Neural cell (in vitro differentiated cells): Measurements from ENCODE around the gene PON3.

Experiments used
- CTCF ChIP-seq: fragments of 450-650 bp; IDR thresholded peaks from 2 replicates; pipeline ENCODE4 v1.5.1; 2014; ENCODE audit warnings: antibody characterized with exemption, mild to moderate bottlenecking, moderate library complexity; ENCODE audit not compliant: poor library complexity, severe bottlenecking
- EP300 ChIP-seq: fragments of 450-650 bp; conservative IDR thresholded peaks from 2 replicates; pipeline ENCODE4 v1.6.1; 2014; ENCODE audit warnings: antibody characterized with exemption, mild to moderate bottlenecking, moderate library complexity; ENCODE audit not compliant: poor library complexity, severe bottlenecking
- EZH2 ChIP-seq: fragments of 200-600, 300-800 bp; shearing (Covaris generic), sonication (generic); IDR thresholded peaks from 2 replicates; pipeline ENCODE4 v1.6.1; 2014; ENCODE audit warnings: antibody characterized with exemption, low read length, borderline replicate concordance, mild to moderate bottlenecking; ENCODE audit not compliant: insufficient read depth, poor library complexity, severe bottlenecking
- POLR2AphosphoS5 ChIP-seq: IDR thresholded peaks from 2 replicates; pipeline ENCODE4 v1.6.1; 2012
- RAD21 ChIP-seq: fragments of 450-650 bp; conservative IDR thresholded peaks from 2 replicates; pipeline ENCODE4 v1.6.1; 2014; ENCODE audit warnings: antibody characterized with exemption, mild to moderate bottlenecking, moderate library complexity
- REST ChIP-seq: IDR thresholded peaks from 2 replicates; pipeline ENCODE4 v1.6.1; 2012; ENCODE audit warnings: borderline replicate concordance
- SMC3 ChIP-seq: fragments of 450-650 bp; conservative IDR thresholded peaks from 2 replicates; pipeline ENCODE4 v1.6.1; 2014; ENCODE audit warnings: antibody characterized with exemption, mild to moderate bottlenecking, moderate library complexity; ENCODE audit not compliant: poor library complexity
- TAF1 ChIP-seq: IDR thresholded peaks from 2 replicates; pipeline ENCODE4 v1.6.1; 2012; ENCODE audit warnings: low read depth

- no peak for TF ChIP-seq RAD21
- TF ChIP-seq CTCF: no peak
- no peak for TF ChIP-seq POLR2AphosphoS5
- no peak for TF ChIP-seq EP300
- no peak for TF ChIP-seq EZH2
- no peak for TF ChIP-seq SMC3
- no peak for TF ChIP-seq REST
- TF ChIP-seq TAF1: no peak
Measured at GRCh38 chr7:95375591-95376257, 20.5 kb downstream of the PON3 start.
